Measurements from ENCODE around the gene ADGRL1.

- TF ChIP-seq CTCF (conservative IDR thresholded peaks at IDR 0.05) (no peak), ZFX (IDR thresholded peaks at IDR 0.05) (no peak)
Measured at GRCh38 chr19:14105680-14106079, 100.3 kb downstream of the ADGRL1 start.
